Measurements from ENCODE around the gene RBM15.

Gene RBM15

DNA sequence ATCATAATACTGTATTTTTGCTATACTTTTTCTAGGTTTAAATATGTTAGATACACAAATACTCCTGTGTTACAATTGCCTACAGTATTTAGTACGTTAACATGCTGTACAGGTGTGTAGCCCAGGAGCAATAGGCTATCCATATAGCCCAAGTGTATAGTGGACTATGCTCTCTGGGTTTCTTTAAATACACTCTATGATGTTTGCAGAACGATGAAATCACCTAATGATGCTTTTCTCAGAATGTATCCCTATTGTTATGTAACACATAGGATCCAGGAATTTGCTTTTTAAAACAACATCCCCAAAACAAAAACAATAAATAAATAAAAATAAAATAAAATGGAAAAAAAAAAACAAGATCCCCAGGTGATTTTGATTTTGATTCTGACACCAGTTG, 18.1 kb upstream of the RBM15 start:
- DNase-seq (ENCODE audit: low read depth in 2 of 2) = no peak

DNA sequence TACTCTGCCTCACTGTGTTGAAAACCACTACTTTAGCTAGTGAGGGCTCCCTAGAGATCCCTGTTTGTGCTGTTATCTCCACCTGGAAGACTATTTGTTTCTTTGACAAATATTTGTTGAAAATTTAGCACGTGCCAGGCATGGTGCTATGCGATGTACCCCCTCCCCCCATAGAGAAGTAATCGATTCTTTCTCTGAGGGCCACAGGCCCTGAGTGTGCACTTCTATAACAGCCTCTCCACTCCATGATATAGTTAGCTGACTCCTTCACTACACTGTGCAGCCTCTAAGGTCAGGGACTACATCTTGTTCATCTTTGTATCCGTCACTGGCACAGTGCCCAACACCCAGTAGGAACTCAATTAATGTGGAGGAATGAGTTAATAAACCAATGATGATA, 17.3 kb upstream of the RBM15 start:
- no peak for DNase-seq (ENCODE audit: low read depth in 2 of 2)

DNA sequence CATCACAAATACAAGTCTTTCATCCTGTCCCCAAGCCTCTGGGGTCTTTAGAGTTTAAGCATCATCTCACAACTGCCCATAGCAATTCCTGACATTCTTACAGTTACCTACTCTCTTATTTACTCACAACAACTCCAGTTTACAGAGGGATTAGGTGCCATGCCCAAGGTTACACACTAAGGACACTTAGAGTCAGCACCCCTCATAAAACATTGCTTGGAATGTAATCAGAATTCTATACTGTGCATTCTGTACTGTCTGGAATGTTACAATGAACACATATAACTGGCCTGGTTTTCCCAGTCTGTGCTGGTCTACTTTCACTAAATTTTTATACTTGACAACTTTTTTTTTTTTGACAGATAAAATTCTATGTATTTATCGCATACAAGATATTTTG, 14.5 kb upstream of the RBM15 start:
- no peak for DNase-seq (ENCODE audit: low read depth in 2 of 2)

DNA sequence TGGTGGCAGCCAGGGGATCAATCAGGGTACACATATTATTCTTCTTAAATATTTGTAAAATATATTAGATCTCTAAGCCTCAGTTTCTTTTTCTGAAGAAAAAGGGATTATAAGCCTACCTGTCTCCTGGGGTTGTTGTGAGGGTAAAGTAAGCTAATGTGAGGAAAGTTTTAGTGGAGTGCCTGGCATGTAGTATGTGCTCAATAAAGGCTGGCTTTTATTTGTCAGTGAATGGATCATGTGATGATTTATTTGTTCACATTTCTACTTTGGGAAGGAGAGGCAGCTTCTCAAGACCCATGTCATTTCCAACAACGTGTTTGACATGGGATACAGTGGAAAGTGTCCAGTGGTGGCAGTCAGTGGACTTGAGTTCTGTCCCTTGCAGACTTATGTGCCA, 12.4 kb upstream of the RBM15 start:
- DNase-seq (ENCODE audit: low read depth in 2 of 2) = no peak

DNA sequence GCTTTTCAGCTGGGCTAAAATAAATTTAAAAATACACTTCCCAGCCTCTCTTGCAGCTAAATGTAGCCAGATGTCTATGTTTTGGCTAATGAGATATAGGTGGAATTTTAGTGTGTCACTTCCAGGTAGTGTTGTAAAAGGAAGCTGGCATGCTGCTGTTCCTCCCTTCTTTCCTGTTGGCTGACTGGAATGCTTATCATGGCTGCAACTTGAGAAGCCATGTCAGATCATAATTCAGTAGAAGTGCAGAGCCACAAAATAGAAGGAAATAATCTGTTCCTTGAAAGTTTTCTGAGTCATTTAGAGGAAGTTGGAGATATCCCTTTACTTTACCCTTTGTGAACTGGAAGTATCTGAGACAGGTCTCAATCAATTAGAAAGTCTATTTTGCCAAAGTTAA, 10.9 kb upstream of the RBM15 start:
- DNase-seq (ENCODE audit: low read depth in 2 of 2) = no peak

DNA sequence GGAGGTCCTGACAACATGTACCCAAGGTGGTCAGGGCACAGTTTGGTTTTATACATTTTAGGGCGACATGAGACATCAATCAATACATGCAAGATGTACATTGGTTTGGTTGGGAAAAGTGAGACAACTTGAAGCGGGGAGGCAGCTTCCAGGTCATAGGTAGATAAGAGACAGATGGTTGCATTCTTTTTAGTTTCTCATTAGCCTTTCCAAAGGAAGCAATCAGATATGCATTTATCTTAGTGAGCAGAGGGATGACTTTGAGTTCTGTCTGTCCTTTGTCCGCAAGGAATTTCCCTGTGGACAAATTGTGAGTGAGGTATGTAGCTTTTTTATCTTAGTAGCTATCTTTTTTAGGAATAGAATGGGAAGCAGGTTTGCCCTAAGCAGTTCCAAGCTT, 10.5 kb upstream of the RBM15 start:
- DNase-seq (ENCODE audit: low read depth in 2 of 2) = no peak

DNA sequence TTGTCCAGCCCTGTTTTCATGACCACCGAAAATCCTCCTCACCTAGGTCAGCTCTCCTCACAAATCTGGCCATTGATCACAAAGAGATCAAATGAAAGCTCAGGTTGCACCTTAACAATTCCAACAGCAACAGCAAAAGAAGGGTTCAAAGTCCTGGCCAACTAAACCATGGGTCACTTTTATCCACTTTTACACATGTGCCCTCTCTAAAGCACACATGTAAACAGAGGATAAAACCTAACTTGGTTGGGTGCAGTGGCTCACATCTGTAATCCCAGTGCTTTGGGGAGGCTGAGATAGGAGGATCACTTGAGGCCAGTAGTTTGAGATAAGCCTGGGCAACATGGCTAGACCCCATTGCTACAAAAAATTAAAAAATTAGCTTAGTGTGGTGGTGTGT, 3.9 kb upstream of the RBM15 start:
- DNase-seq (ENCODE audit: low read depth in 2 of 2) = no peak

DNA sequence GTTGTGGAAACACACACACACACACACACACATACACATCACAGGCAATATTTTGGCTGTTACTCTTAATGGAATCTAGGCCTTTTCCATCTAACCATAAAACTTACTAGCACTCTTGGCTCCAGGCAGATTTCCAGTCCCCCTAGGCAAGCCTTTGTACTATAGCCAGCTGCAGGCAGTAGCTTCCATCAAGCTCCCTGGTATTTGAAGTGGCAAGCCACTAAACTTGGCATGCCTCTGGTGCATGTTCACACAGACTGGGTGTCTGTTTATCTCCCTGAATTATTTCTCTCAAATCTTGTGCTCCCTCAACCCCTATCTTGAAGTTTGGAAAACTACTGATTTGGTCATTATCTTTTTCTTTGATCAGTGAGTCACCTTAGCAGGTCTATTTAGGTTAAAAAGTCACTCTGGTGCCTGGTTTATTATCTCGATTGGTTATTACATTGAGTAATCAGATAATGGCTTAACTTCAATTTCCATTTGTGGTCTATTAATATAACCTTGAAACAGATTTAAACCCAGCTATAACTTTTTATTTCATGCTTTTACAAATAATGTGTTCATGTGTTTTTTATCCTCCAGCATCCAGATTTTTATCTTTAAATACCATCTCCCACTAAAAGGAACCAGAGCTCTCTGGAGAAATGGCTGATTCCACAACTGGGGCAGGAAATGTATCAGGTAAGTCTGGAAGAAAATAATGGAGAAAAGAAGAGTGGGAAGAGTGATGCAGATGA, 2.7 kb upstream of the RBM15 start:
- DNase-seq (ENCODE audit: low read depth in 2 of 2) = no peak

DNA sequence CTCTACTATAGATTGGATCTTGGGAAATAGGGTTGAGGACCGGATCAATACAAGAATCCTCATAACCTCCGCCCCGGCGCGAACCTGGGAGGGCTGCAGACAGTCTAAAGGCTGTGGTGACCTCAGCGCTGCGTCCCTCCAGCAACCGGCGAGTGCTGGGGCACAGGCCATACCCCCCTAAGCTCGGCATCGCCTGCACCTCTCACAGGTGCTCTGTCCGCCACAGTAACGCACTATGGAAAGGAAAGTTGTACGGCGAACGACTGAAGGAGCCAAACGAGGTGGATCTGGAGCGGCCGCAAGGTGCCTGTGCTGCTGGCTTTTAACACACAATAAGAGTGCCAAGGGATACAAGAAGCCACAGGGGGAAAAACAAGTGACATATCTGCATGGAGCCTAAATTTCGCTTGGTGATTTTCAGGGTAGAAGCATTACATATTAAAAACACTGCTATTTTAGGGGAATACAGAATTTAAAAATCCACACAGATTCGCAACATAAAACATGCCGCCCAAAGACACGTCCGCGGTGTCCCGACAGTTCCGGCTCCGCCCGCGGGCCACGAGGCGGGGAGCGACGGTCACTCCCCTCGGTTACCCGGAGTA, 1.4 kb upstream of the RBM15 start:
- no peak for DNase-seq (ENCODE audit: low read depth in 2 of 2)

DNA sequence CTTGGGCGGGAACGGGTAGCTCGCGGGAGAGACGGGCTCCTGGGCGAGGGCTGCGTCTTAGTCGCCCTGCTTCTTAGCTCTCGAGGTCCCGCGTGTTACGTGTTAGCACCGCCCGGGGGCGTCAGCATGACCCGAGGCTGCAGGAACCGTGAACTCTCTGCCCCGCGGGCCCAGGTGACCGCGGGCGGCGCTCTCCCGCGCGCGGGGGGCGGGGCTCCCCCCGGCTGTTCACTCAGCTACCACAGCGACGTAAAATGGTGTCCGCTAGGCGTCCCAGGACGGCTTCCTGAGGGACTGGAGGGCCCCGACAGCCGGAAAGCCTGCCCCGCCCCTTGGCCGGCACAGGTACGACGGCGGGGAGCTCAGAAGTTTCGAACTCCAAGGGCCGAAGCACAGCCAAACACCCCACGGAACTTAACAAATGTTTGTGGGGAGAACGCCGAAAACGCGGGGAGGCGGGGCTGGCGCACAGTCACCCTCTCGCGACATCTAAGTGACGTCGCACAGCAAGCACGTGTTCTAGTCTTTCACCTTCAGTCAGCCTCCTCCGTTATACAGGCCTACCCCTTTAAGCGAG, 780 bp upstream of the RBM15 start:
- DNase-seq (ENCODE audit: low read depth in 2 of 2) = no peak

DNA sequence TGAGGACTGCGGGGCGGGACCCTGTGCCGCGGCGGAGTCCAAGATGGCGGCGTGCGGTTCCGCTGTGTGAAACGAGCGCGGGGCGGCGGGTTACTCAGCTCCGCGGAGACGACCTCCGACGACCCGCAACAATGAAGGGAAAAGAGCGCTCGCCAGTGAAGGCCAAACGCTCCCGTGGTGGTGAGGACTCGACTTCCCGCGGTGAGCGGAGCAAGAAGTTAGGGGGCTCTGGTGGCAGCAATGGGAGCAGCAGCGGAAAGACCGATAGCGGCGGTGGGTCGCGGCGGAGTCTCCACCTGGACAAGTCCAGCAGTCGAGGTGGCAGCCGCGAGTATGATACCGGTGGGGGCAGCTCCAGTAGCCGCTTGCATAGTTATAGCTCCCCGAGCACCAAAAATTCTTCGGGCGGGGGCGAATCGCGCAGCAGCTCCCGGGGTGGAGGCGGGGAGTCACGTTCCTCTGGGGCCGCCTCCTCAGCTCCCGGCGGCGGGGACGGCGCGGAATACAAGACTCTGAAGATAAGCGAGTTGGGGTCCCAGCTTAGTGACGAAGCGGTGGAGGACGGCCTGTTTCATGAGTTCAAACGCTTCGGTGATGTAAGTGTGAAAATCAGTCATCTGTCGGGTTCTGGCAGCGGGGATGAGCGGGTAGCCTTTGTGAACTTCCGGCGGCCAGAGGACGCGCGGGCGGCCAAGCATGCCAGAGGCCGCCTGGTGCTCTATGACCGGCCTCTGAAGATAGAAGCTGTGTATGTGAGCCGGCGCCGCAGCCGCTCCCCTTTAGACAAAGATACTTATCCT, 430 bp downstream of the RBM15 start:
- DNase-seq (ENCODE audit: low read depth in 2 of 2) = no peak

DNA sequence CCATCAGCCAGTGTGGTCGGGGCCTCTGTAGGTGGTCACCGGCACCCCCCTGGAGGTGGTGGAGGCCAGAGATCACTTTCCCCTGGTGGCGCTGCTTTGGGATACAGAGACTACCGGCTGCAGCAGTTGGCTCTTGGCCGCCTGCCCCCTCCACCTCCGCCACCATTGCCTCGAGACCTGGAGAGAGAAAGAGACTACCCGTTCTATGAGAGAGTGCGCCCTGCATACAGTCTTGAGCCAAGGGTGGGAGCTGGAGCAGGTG, 961 bp downstream of the RBM15 start:
- no peak for DNase-seq (ENCODE audit: low read depth in 2 of 2)

DNA sequence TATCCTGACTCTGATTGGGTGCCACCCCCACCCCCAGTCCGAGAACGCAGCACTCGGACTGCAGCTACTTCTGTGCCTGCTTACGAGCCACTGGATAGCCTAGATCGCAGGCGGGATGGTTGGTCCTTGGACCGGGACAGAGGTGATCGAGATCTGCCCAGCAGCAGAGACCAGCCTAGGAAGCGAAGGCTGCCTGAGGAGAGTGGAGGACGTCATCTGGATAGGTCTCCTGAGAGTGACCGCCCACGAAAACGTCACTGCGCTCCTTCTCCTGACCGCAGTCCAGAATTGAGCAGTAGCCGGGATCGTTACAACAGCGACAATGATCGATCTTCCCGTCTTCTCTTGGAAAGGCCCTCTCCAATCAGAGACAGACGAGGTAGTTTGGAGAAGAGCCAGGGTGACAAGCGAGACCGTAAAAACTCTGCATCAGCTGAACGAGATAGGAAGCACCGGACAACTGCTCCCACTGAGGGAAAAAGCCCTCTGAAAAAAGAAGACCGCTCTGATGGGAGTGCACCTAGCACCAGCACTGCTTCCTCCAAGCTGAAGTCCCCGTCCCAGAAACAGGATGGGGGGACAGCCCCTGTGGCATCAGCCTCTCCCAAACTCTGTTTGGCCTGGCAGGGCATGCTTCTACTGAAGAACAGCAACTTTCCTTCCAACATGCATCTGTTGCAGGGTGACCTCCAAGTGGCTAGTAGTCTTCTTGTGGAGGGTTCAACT, 2.1 kb downstream of the RBM15 start:
- DNase-seq (ENCODE audit: low read depth in 2 of 2) = no peak

DNA sequence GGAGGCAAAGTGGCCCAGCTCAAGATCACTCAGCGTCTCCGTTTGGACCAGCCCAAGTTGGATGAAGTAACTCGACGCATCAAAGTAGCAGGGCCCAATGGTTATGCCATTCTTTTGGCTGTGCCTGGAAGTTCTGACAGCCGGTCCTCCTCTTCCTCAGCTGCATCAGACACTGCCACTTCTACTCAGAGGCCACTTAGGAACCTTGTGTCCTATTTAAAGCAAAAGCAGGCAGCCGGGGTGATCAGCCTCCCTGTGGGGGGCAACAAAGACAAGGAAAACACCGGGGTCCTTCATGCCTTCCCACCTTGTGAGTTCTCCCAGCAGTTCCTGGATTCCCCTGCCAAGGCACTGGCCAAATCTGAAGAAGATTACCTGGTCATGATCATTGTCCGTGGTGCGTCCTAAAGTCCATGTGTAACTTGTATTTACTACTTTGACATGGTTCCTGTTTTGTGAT, 2.7 kb downstream of the RBM15 start:
- no peak for DNase-seq (ENCODE audit: low read depth in 2 of 2)

DNA sequence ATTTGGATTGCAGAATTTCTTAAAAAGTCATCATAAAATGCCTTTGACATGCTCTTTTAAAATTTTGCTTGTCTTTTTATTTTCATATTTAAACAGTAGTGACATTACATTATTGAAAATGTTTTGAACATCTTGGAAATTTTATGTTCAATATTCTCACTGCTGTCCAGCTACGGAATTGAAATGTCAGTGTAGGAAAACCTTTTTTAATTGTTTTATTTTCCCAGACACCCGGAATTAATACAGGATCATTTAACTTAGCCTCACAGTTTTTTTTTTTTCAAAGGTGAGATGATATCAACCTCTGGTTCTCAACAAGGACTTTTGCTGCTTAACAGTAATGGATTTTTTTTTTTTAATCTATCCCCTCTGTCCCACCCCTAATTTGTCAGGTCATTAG, 4.1 kb downstream of the RBM15 start:
- no peak for DNase-seq (ENCODE audit: low read depth in 2 of 2)

DNA sequence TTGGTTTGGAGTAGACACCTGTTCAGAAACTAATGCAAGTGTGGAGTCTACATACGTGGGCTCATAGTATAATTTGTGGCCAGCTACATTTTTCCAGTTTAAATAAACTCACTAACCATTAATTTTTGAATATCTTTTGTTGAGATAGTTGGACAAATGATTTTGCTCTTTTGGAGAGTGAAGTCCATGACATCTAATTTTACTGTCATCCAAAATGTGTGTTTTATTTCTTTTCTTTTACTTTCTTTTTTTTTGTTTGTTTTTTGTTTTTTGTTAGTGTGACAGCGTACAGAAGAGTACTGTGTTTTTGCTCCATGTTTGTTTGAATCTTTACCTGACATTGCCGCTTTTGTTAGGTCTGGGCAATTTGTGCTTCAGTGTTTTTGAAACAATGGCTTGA, 5.0 kb downstream of the RBM15 start:
- no peak for DNase-seq (ENCODE audit: low read depth in 2 of 2)

DNA sequence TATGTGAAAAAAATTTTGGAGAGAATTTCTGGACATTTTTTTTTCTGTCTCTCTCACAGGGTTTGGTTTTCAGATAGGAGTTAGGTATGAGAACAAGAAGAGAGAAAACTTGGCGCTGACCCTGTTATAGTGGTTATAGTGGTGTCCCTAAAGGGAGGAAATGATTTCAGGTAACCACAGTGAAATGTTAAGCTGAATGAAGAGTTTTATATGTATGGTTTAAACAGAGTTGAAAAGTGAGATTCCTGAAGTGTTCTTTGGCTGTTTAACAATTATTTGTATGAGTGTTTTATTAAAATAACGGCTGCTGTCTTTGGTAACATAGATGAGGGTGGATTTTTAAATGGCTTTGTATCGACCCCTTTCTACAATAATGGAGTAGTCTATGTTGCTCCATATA, 6.3 kb downstream of the RBM15 start:
- DNase-seq (ENCODE audit: low read depth in 2 of 2) = no peak

DNA sequence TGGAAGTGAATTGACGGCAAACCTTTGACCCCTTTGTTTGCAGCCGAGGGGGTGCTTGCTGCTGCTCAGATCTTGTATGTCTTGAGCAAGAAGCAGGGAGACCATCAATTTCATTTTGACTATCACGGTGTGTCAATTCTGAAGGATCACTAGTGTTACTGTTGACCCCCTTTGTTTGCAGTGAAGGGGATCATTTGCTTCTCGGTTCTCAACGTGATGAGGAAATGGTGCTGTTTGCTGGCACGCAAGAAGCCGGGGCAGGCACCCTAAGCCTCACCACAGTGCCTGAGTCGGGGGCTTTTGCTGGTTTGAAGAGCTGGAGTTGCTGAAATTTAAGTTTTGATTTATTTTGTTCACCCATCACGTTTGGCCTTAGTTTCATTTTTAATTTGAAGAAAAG, 7.5 kb downstream of the RBM15 start:
- DNase-seq (ENCODE audit: low read depth in 2 of 2) = no peak

DNA sequence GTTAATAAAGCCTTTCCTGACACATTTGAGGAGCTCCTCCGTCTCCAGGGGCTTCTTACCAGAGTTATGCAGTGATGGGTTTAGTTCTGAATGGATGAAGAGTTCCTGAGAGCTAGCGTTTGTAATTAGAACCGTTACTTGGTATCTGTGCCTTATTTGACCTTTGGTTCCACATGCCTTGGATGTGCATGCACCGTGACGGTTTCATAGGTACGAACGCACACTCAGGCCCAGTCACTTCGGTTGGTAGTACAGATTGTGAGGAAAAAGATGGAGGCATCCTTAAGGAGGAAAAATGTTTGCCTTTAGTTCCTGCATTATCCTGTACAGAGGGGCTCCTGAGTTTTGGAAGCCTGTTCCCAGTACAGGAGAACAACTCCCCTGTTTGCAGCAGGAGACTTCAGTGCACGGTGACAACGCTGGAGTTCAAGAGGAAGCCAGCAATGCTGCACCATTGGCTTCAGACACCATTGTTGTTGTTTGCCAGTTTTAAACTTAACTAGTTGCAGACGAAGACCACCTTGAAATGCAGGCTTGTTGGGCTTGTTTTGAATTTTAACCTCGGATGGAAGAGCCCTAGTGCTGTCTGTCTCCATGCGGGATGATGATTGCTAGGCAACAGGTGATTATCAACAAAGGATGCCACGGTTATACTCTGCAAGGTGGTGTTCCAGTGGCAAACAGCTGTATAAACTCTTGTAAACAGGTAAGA, 8.2 kb downstream of the RBM15 start:
- no peak for DNase-seq (ENCODE audit: low read depth in 2 of 2)

DNA sequence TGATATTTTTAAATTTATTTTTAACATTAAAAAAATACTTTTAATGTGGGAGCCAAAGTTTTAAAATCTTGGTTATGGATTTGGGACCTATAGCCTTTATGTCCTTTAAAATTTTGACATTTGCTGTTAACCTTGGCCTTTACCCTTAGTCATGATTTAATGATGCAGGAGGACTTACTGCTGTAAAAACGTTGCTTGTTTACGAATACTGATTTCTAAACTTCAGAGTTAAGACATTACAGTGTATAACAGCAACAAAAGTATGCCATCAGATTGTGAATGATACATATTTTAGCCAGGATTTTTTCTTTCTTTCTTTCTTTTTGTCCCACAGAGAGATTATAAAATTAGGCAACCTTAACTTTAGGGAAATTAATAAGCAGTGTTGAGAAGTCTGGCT, 8.9 kb downstream of the RBM15 start:
- DNase-seq (ENCODE audit: low read depth in 2 of 2) = no peak

DNA sequence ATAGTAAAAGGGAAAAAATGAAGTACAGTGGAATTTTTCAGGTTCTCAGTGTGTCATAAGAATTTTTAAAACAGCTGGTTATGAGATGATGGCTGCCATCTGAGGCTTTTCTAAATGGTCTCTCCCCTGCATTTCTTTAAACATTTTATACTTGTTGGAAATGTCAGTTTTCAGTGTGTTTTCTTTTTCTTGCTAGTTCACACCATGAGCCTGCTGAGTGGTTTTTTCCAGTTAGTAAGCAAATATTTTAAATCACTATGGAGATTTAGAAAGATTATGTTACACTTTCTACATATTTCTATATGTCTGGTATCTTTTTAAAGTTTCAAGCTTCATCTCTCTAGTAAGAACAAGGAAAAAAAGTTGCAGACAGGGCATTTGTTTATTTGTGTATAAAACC, 9.6 kb downstream of the RBM15 start:
- no peak for DNase-seq (ENCODE audit: low read depth in 2 of 2)

DNA sequence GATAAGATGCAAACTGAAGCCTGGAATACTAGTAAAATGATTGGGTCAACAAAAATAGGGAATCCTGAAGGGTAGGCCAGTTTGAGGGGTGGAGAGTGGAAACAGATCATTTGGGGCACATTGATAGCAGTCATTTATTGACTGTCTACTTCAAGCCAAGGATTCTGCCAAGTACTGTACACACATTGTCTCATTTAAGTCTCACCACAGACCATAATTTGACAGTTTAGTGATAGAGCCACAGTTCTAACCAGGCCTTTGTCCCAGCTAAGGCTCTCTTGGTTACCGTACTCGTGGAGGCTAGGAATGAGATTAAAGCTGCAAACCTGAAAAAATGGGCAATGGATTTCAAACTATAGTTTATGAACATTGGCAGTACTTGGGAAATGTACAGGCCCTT, 11.2 kb downstream of the RBM15 start:
- no peak for DNase-seq (ENCODE audit: low read depth in 2 of 2)
